ENCODE results near the gene AQP12A.

- no peak for TF ChIP-seq CTCF (IDR thresholded peaks at IDR 0.05)
- TF ChIP-seq POLR2AphosphoS5 (IDR thresholded peaks at IDR 0.05) = no peak
Measured at GRCh38 chr2:240642806-240643092, 48.9 kb upstream of the AQP12A start.

Measured in stomach (tissue), 4 donors.